ENCODE measurements around the gene KIF16B.

DNA sequence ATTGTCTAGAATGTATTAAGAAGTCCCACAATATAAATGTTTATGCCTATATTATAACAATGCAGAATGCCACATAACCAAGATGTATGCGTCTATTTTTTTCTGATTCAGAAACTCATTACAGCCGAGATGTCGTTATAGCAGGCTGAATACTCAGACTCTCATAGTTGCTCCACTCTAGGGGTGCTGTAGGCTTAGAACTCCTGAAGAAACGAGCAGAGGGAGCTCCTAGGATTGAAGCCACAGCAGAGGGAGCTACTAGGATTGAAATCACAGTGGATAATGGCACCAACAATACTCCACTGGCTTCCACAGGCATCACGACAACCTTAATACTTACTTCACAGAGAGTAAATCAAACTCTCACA is 208.9 kb downstream of the KIF16B start:
- TF ChIP-seq, protein P1, sequence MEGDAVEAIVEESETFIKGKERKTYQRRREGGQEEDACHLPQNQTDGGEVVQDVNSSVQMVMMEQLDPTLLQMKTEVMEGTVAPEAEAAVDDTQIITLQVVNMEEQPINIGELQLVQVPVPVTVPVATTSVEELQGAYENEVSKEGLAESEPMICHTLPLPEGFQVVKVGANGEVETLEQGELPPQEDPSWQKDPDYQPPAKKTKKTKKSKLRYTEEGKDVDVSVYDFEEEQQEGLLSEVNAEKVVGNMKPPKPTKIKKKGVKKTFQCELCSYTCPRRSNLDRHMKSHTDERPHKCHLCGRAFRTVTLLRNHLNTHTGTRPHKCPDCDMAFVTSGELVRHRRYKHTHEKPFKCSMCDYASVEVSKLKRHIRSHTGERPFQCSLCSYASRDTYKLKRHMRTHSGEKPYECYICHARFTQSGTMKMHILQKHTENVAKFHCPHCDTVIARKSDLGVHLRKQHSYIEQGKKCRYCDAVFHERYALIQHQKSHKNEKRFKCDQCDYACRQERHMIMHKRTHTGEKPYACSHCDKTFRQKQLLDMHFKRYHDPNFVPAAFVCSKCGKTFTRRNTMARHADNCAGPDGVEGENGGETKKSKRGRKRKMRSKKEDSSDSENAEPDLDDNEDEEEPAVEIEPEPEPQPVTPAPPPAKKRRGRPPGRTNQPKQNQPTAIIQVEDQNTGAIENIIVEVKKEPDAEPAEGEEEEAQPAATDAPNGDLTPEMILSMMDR (IDR thresholded peaks at IDR 0.05), result no peak
- no peak for TF ChIP-seq POLR2A (IDR thresholded peaks at IDR 0.05)

All from uterus (tissue), 2 donors.